ENCODE results near the gene FOXS1. TPM values are rescaled to one million over a fixed set of nuclear protein-coding genes. Genes with fewer than 3 reads are reported as not detected.
A peak's percentile ranks its signal among the peaks of the same experiment; 100 is the strongest.

The FOXS1 gene
- total and polyA plus RNA-seq, 8 donors: 0.16 to 1.7 (median 0.85) TPM; not detected in 2

DNA sequence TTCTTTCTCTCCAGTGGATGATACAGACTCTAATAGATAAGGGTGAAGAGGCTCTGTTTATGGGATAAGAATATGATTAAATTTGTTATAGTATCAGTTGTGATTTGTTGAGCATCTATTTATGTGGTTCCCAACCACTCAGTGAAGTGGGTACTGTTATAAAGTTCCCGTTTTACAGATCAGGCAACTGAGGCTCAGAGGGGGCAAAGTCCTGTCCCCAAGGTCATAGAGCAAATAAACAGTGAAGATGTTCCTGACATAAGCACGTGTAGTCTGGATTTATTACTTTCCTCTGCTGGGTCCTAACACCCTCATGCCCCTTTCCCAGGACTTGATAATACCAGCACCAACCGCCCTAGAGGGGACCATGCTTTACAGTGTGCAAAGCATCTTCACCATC, 20.8 kb upstream of the FOXS1 start:
- FAIRE-seq: no peak
- H3K27me3 ChIP-seq: no peaks in the 10 kb centered on the region
- intact Hi-C loops (cut with DNase I): no loop called here
- H3K27ac ChIP-seq: no peak overlapping the region
- peaks cover 0 to under 1% (median 0%) of the 10 kb centered on the region in 3 donors for H3K4me1 ChIP-seq
- no peak overlapping the region for H3K4me3 ChIP-seq
- TF ChIP-seq CTCF (IDR thresholded peaks at IDR 0.05): no peak
- H3K36me3 ChIP-seq: no peaks in the 10 kb centered on the region
- ATAC-seq: no peak
- WGBS, 2 donors: 67 to 68% methylated on average over 3 of the region's 3 CpGs
- no peak for DNase-seq
- H3K9me3 ChIP-seq: no peaks in the 10 kb centered on the region

- 62 to 73% methylated on average over 12 of the region's 12 CpGs for WGBS, 2 donors
- H3K27me3 ChIP-seq: no peaks in the 10 kb centered on the region
- no peak for FAIRE-seq
- peaks cover 0 to 10% (median 7%) of the 10 kb centered on the region in 3 donors for H3K4me1 ChIP-seq
- no peak for TF ChIP-seq CTCF (IDR thresholded peaks at IDR 0.05)
- DNase-seq: no peak
- H3K36me3 ChIP-seq: no peaks in the 10 kb centered on the region
- H3K4me3 ChIP-seq: no peak overlapping the region
- no peak overlapping the region for H3K27ac ChIP-seq
- intact Hi-C loops (cut with DNase I): no loop called here
- ATAC-seq: no peak
- no peaks in the 10 kb centered on the region for H3K9me3 ChIP-seq
Observed at GRCh38 chr20:31864521-31865400, 19.4 kb upstream of the FOXS1 start.

GRCh38 chr20:31863296-31864085, 18.1 kb upstream of the FOXS1 start:
- intact Hi-C loops (cut with DNase I): no loop called here
- H3K4me3 ChIP-seq: no peak overlapping the region
- FAIRE-seq: no peak
- WGBS, 2 donors: 89 to 95% methylated on average over 9 of the region's 9 CpGs
- H3K27ac ChIP-seq: no peak overlapping the region
- H3K27me3 ChIP-seq: no peaks in the 10 kb centered on the region
- H3K9me3 ChIP-seq: no peaks in the 10 kb centered on the region
- peaks cover 0 to 10% (median 7%) of the 10 kb centered on the region in 3 donors for H3K4me1 ChIP-seq
- no peak for ATAC-seq
- TF ChIP-seq CTCF (IDR thresholded peaks at IDR 0.05): no peak
- no peaks in the 10 kb centered on the region for H3K36me3 ChIP-seq
- no peak for DNase-seq

DNA sequence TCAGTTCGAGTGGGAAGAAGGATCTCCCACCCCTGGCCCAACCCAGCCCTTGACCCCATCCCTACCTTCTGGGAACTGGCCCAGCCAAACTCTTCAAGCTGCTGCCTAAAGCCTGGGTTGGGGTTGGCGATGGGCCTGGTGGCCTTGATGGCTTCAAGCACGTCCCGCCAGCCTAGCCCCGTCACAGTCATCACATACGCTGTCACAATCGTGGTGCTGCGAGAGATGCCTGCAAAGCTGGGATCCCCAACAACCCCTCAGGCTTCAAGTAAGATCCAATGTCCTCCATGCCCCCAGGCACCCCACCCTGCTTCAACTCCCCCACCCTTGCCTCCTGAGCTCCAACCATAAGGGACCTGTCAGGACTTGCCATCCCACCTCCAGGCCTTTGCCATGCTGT, 17.1 kb upstream of the FOXS1 start:
- ATAC-seq (no peak), FAIRE-seq (no peak), DNase-seq (peak in 1 of 6 donors; percentile 9)
- Histone ChIP-seq H3K27ac (no peak overlapping the region), H3K36me3 (no peaks in the 10 kb centered on the region), H3K27me3 (peaks cover 0 to 2% (median 0%) of the 10 kb centered on the region in 4 donors), H3K4me3 (no peak overlapping the region), H3K9me3 (no peaks in the 10 kb centered on the region), H3K4me1 (peaks cover 0 to 10% (median 7%) of the 10 kb centered on the region in 3 donors)
- no peak for TF ChIP-seq CTCF (IDR thresholded peaks at IDR 0.05)
- WGBS, 2 donors: 69 to 73% methylated on average over 8 of the region's 8 CpGs
- intact Hi-C loops (cut with DNase I): no loop called here
